Fibroblast of upper back skin (primary cell): Measurements from ENCODE around the gene FAF1.

Experiments
- DNase-seq: peaks from one replicate; pipeline ENCODE4 v3.0.0-alpha.2; 2013

The FAF1 gene

GRCh38 chr1:50977575-50978143, 17.6 kb upstream of the FAF1 start:
- DNase-seq, result no peak

DNA sequence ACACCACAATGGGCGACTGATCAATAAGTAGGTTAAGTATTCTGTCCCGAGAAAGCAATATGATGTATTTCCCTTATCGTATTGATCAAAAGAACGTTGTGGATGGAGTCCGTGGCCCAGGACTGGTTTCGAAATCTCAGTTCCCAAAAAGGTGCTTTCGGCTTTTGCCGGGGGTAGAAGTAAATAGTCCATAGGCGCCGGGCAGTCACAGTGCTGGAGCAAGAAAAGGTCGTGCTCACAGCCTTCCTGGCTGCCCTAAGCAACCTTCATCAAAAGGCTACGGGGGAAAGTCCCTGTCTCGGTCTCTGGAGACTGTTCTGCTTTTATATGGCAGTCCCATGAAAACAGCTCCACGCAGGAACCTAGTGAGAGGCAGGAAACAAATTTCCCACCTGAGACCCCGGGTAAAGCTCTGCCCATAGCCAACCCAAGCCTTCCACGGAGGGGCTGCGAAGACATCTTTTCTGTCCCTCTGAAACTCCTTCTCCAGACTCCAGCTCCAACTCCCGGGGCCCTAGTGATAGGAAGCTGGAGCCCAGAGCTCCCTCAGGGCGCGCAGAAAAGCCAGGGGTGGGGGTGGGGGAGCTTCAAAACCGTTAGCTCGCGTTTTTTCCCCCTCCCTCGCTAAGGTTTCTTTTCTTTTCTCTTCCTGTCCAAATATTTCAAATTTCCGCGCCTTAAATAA, 17.0 kb upstream of the FAF1 start:
- peak; percentile 49 for DNase-seq

DNA sequence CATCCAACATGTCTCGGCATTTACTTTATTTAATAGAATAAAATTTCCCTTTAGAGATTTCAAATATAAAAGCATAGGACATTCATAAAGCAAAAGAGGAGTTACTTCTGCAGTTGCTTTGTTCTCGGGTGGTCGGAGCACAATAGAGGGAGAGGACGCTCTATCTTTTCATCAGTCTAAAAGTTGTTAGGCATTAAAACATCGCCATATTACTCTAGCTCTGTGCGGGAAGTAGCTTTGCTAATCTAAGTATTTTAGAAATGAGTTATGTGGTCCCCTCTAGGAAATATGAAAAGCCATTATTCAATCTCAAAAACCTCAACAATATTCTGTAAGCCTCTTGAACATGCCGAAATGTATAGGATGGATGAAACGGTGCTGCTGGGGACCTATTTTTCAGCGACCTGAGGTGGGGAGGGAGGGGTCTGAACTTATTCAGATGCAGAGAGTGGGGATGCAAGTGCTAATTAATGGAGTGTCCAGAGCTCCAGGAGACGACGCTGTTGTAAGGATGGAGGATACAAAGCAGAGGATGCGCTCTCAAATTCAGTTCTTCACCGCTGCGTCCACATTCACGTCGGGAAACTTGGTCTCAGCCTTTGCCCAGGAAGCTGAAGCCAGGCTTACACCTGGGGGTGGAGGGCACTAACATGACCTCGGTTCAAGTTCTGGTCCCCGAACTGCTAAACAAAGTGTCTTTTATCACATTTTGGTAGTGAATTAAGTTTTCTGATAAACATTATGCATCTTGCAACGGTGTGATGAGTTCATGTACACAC, 16.2 kb upstream of the FAF1 start:
- no peak for DNase-seq

DNA sequence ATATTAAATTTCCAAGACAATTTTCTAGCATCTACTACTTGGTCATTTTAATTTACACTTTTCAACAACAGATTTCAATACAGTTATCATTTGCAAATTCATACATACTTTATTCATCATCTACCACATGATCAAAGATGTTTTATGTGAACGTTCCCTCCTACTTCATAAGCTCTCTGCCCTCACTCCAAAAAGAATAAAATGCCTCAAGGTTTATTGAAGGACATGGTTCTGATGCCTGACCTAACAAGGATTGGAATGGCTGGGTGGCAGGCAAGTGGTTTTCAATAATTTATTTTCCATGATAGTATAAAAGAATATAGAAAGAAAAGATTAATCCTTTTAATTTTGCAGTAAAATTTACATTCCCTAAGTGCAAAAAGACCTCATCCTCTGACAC, 15.4 kb upstream of the FAF1 start:
- no peak for DNase-seq

- DNase-seq, result no peak
These were observed 14.5 kb upstream of the FAF1 start for GRCh38 chr1:50974618-50974935.

DNA sequence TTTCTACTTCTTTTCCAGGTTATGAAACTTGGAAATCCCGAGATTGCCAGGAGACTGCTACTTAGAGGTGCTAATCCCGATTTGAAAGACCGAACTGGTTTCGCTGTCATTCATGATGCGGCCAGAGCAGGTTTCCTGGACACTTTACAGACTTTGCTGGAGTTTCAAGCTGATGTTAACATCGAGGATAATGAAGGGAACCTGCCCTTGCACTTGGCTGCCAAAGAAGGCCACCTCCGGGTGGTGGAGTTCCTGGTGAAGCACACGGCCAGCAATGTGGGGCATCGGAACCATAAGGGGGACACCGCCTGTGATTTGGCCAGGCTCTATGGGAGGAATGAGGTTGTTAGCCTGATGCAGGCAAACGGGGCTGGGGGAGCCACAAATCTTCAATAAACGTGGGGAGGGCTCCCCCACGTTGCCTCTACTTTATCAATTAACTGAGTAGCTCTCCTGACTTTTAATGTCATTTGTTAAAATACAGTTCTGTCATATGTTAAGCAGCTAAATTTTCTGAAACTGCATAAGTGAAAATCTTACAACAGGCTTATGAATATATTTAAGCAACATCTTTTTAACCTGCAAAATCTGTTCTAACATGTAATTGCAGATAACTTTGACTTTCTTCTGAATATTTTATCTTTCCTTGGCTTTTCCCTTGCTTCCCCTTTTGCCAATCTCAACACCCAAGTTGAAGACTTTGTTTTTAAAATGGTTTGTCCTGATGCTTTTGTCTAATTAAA, 14.0 kb upstream of the FAF1 start:
- DNase-seq, result no peak

DNA sequence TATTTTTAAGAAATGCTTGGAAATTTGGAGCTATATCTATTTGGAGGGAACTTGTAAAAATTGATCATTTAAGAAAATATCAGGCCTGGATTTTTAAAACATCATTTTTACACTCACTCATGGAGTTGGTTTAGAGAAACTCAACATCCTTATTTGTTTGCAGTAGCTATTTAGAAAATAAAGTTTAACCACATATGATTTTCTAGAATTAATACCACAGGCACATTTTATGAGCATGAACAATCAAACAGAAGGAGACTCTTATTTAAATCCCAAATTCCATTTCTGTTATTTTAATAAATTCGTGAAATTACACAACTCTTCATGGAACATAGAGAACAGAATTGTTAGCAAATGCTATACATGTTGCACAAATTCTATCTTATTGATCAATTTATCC, 13.2 kb upstream of the FAF1 start:
- DNase-seq, result no peak

DNA sequence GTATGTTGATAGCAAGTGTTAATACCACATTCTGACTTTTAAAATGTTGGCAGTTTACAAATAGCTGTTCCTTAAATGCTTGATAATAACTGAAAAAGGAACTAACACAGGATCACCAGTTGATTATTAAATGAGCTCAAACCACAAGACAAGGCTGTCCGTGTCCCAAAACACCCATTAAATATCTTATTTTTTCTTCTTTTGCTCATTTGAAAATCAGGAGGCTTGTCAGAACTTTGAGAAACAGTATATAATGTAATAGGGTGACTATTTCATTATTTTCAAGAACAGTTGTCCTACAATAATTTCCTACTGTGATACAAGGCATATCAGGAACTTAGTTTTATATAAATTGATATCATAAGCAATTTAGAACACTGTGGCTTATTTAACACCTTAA, 12.7 kb upstream of the FAF1 start:
- DNase-seq, result no peak

DNA sequence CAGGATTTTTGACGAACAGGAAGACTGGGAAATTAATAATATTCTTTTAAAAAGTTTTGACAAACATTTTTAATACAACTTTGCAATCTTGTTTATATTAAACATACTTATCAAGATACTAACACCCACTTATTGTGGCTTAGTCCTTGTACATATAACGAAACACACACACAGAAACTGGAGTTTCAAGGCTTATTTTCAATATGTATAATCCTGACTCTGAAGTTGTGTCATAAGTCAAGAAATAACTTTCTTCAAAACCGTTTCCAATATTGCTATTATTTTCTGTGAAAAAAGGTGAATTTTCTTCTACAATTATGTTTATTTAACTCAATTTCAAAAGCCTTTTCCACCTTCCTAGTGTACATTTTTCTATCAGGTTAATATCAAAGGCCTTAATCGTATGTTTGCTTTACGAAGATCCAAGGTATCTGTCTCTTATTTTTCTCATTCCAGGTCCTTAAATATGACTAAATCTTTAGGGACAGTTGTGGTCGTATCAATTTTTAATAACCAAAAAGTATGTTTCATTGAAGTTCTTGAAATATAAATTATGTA, 11.8 kb upstream of the FAF1 start:
- DNase-seq, result no peak

DNA sequence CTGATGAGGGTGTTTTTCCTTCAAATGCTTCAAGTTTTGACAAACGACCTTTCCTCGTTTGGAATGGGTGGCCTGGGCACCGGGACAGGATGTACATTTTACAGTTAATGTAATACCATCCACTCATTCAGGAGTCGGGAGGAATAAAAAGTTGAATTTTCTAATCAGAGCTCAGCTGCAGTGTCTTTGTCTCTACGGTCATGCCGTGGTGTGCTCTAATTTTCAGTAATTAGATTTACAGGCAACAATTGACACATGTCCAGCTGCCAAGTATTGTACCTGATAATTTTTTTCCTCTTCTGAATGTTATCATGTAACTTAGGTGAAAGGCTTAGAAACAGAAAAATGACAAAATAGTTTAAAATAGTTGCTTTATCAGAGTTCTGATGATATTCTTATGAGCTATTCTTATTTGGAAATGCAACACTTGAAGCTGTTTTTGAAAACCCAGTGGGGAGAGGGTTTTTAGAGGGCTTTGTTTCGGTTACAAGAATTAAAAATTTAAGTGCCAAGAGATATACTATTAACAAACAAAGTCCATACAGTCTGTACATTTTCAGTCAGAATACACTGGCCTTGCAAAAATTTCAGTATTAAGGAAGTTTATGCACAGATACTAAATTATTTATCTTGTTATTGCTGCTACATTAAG, 11.0 kb upstream of the FAF1 start:
- DNase-seq, result no peak

GRCh38 chr1:50970509-50970887, 10.4 kb upstream of the FAF1 start:
- no peak for DNase-seq

- peak; percentile 91 for DNase-seq
These were observed 9.8 kb upstream of the FAF1 start, which contains the start of gene CDKN2C for GRCh38 chr1:50969611-50970508. Gene CDKN2C, plus strand, starts transcription at chr1:50970245. Its CDS starts 124 bp downstream, at chr1:50970369.

DNA sequence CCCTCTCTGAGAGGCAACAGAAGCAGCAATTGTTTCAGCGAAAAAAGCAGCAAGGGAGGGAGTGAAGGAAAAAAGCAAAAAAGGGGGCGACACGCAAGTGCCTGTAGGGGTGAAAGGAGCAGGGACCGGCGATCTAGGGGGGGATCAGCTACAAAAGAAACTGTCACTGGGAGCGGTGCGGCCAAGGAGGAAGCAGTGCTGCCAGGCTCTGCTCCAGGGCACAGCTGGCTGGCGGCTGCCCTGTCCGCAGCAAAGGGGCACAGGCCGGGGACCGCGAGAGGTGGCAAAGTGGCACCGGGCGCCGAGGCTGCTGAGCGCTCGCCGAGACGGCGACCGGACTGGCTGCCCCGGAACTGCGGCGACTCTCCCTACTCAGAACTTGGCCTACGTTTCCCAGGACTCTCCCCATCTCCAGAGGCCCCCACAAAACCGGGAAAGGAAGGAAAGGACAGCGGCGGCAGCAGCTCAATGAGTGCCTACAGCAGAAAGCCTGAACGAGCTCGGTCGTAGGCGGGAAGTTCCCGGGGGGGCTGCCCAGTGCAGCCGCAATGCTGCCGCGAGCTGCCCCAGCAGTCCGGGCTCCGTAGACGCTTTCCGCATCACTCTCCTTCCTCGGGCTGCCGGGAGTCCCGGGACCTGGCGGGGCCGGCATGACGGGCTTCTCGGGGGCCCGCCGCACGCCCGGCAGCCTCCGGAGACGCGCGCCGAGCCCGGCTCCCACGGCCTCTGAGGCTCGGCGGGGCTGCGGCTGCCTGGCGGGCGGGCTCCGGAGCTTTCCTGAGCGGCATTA, 8.9 kb upstream of the FAF1 start:
- no peak for DNase-seq

- peak; percentile 90 for DNase-seq
These were observed 8.2 kb upstream of the FAF1 start for GRCh38 chr1:50968158-50968820.

GRCh38 chr1:50967416-50968157, 7.5 kb upstream of the FAF1 start:
- DNase-seq, result no peak

GRCh38 chr1:50966991-50967390, 6.9 kb upstream of the FAF1 start:
- no peak for DNase-seq

GRCh38 chr1:50964863-50965262, 4.8 kb upstream of the FAF1 start:
- DNase-seq, result no peak

DNA sequence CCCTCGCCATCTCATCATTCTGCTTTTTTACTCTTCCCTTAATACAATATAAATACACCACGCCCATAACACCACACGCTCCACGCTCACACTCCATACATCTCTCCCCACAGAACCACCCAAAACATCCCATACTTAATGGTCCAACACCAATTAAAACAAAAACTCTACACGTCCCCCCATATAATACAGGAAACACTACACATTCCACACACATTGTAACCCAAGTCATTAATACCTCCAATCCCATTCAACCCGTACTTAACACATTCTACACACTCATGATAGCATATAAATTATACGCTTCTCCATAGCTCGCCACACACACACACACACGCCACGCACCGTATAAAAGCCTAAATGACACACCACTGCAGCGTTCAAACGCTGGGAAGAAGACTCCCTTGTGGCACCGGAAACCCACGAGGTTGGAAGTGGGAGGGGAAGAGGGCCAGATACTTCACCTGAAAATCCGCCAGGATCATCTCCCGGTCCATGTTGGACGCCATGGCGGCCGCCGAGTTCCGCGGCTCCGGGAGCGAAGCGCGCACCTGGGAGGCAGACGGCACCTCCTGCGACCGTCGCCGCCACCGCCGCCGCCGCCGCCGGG, 659 bp downstream of the FAF1 start:
- DNase-seq, result no peak

DNA sequence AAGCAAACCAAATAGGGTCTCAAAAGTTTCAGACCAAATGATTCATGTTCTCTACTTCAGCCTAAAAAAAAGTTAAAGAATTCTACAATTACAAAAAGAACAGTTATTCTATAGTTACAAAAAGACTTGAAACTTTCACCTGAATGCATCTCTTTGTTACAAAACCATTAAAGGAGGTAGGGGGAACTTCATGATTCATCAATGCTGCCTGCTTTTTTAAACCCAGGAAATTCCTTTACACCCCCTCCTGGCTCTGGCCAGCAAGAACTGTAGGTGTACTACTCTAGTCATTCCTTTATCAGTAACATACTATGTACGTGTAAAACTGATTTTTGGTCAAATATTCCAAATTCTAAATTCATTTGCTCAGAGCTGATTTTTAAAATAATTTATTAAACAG, 5.0 kb downstream of the FAF1 start:
- DNase-seq, result no peak
